ENCODE measurements around the gene DUSP10.

DNA sequence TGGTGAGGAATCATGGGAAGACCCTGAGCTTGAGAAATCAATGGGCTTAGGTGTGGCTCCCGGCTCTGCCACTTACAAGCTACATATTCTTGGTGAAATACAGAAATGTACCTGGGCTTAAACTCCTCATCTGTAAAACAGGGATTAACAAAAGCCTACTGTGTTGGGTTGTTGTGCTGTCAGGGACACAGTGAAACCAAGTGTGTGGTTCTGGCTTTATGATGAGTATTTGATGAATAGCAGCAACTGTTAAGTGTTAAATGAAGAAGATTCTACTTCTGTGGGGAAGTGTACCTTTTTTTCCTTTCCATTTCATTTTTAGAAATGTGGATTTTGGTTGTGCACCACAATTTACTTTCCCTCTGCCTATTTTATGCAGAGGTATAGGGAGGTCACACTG, 41.1 kb upstream of the DUSP10 start:
- TF ChIP-seq TAF1 (IDR thresholded peaks at IDR 0.05; ENCODE audit: borderline replicate concordance, insufficient read depth, low read length) = no peak
- TF ChIP-seq, protein P1, sequence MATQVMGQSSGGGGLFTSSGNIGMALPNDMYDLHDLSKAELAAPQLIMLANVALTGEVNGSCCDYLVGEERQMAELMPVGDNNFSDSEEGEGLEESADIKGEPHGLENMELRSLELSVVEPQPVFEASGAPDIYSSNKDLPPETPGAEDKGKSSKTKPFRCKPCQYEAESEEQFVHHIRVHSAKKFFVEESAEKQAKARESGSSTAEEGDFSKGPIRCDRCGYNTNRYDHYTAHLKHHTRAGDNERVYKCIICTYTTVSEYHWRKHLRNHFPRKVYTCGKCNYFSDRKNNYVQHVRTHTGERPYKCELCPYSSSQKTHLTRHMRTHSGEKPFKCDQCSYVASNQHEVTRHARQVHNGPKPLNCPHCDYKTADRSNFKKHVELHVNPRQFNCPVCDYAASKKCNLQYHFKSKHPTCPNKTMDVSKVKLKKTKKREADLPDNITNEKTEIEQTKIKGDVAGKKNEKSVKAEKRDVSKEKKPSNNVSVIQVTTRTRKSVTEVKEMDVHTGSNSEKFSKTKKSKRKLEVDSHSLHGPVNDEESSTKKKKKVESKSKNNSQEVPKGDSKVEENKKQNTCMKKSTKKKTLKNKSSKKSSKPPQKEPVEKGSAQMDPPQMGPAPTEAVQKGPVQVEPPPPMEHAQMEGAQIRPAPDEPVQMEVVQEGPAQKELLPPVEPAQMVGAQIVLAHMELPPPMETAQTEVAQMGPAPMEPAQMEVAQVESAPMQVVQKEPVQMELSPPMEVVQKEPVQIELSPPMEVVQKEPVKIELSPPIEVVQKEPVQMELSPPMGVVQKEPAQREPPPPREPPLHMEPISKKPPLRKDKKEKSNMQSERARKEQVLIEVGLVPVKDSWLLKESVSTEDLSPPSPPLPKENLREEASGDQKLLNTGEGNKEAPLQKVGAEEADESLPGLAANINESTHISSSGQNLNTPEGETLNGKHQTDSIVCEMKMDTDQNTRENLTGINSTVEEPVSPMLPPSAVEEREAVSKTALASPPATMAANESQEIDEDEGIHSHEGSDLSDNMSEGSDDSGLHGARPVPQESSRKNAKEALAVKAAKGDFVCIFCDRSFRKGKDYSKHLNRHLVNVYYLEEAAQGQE (IDR thresholded peaks at IDR 0.05; ENCODE audit: insufficient read depth in 1 of 2, low read depth in 2 of 2, low read length in 2 of 2) = no peak
- no peak for TF ChIP-seq POLR2AphosphoS5 (IDR thresholded peaks at IDR 0.05; ENCODE audit: low read depth, low read length)
- TF ChIP-seq SIN3A (IDR thresholded peaks at IDR 0.05; ENCODE audit: borderline replicate concordance, insufficient read depth, low read length) = no peak
